WTC11 (cell line): ENCODE results near the gene RSPRY1. TPM values are rescaled to one million over a fixed set of nuclear protein-coding genes. Genes with fewer than 3 reads are reported as not detected.

Source experiments
- ATAC-seq: fragments of 200-7000 bp; cut with Tn5 transposase; 2 replicates; pipeline ENCODE4 v1.10.0; 2021; ENCODE audit warnings: mild to moderate bottlenecking, moderate library complexity
- CTCF ChIA-PET: fragments of 300-600 bp; sonication (Branson Sonifier 250); formaldehyde crosslinking; loops from one replicate; lab custom pipeline; 2021; ENCODE audit warnings: antibody characterized with exemption; lab: Charles Lee
- POLR2A ChIA-PET: fragments of 350-600 bp; sonication (Branson Sonifier 250); formaldehyde crosslinking; loops from one replicate; lab custom pipeline; 2021; ENCODE audit warnings: antibody characterized with exemption; lab: Charles Lee
- DNase-seq: peaks from one replicate; pipeline ENCODE4 v3.0.0; 2021; ENCODE audit warnings: low spot score
- H3K27ac Mint-ChIP-seq: 2 replicates; pipeline ENCODE4 v1.8.0; 2021; ENCODE audit warnings: mixed read lengths
- H3K27me3 Mint-ChIP-seq: 2 replicates; pipeline ENCODE4 v1.8.0; 2021; ENCODE audit warnings: low read depth, mild to moderate bottlenecking, moderate library complexity, mixed read lengths
- H3K36me3 Mint-ChIP-seq: 2 replicates; pipeline ENCODE4 v1.8.0; 2021; ENCODE audit warnings: mixed read lengths
- H3K4me1 Mint-ChIP-seq: 2 replicates; pipeline ENCODE4 v1.8.0; 2022; ENCODE audit warnings: mixed read lengths
- H3K4me3 Mint-ChIP-seq: 2 replicates; pipeline ENCODE4 v1.8.0; 2021; ENCODE audit warnings: mild to moderate bottlenecking, moderate library complexity, mixed read lengths
- H3K9me3 Mint-ChIP-seq: 2 replicates; pipeline ENCODE4 v1.8.0; 2021; ENCODE audit warnings: mixed read lengths
- CREM ChIP-seq: sonication (generic); formaldehyde crosslinking; IDR thresholded peaks from 2 replicates; pipeline ENCODE4 v1.8.1; 2022; ENCODE audit warnings: mild to moderate bottlenecking, missing genetic modification reagents, moderate library complexity
- EMX1 ChIP-seq: fragments of 250-450 bp; sonication (Bioruptor Pico); IDR thresholded peaks from 2 replicates; pipeline ENCODE4 v1.8.0; 2021; ENCODE audit warnings: mild to moderate bottlenecking
- GRHL2 ChIP-seq: fragments of 250-450 bp; sonication (Bioruptor Pico); IDR thresholded peaks from 2 replicates; pipeline ENCODE4 v1.8.0; 2022; ENCODE audit warnings: mild to moderate bottlenecking, moderate library complexity; ENCODE audit not compliant: insufficient replicate concordance, severe bottlenecking
- HMGA2 ChIP-seq: fragments of 250-450 bp; sonication (Bioruptor Pico); IDR thresholded peaks from 2 replicates; pipeline ENCODE4 v1.4.0; 2021; ENCODE audit warnings: mild to moderate bottlenecking, moderate library complexity
- NFATC4 ChIP-seq: fragments of 250-450 bp; sonication (Bioruptor Pico); IDR thresholded peaks from 2 replicates; pipeline ENCODE4 v1.9.0; 2021; ENCODE audit warnings: mild to moderate bottlenecking
- NR3C1 ChIP-seq: sonication (generic); formaldehyde crosslinking; conservative IDR thresholded peaks from 2 replicates; pipeline ENCODE4 v1.8.1; 2023; ENCODE audit warnings: low read depth, mild to moderate bottlenecking, missing genetic modification reagents
- OVOL2 ChIP-seq: fragments of 250-450 bp; sonication (Bioruptor Pico); IDR thresholded peaks from 2 replicates; pipeline ENCODE4 v1.9.0; 2021; ENCODE audit warnings: mild to moderate bottlenecking, borderline replicate concordance
- SMAD4 ChIP-seq: sonication (generic); formaldehyde crosslinking; IDR thresholded peaks from 2 replicates; pipeline ENCODE4 v1.8.0; 2022; ENCODE audit warnings: mild to moderate bottlenecking, missing genetic modification reagents
- TP53 ChIP-seq: sonication (generic); formaldehyde crosslinking; IDR thresholded peaks from 2 replicates; pipeline ENCODE4 v1.8.1; 2023; ENCODE audit warnings: mild to moderate bottlenecking, missing genetic modification reagents
- ZNF317 ChIP-seq: sonication (generic); formaldehyde crosslinking; IDR thresholded peaks from 2 replicates; pipeline ENCODE4 v1.8.1; 2023; ENCODE audit warnings: low read depth, mild to moderate bottlenecking, moderate library complexity, missing genetic modification reagents, borderline replicate concordance
- total RNA-seq: library from RNA; stranded (reverse); gene quantifications from 3 replicates; pipeline ENCODE4 v1.2.3, GENCODE V29; 2021
- TF ChIP-seq, protein P1 (sequence below): fragments of 200-600 bp; IDR thresholded peaks from 2 replicates; pipeline ENCODE4 v1.8.0; 2022; ENCODE audit warnings: antibody characterized with exemption
- TF ChIP-seq, protein P2 (sequence below): fragments of 250-450 bp; sonication (Bioruptor Pico); IDR thresholded peaks from 2 replicates; pipeline ENCODE4 v1.8.0; 2021; ENCODE audit warnings: mild to moderate bottlenecking
- TF ChIP-seq, protein P3 (sequence below): sonication (generic); formaldehyde crosslinking; IDR thresholded peaks from 2 replicates; pipeline ENCODE4 v1.8.1; 2022; ENCODE audit warnings: low read depth, mild to moderate bottlenecking, moderate library complexity, missing genetic modification reagents, borderline replicate concordance
- TF ChIP-seq, protein P4 (sequence below): fragments of 250-450 bp; sonication (Bioruptor Pico); IDR thresholded peaks from 2 replicates; pipeline ENCODE4 v2.1.2; 2022; ENCODE audit warnings: mild to moderate bottlenecking, moderate library complexity
- TF ChIP-seq, protein P5 (sequence below): sonication (generic); formaldehyde crosslinking; IDR thresholded peaks from 2 replicates; pipeline ENCODE4 v1.8.0; 2022; ENCODE audit warnings: mild to moderate bottlenecking, missing genetic modification reagents

RSPRY1 gene
- total RNA-seq, 1 experiment from 2014 or later, result 26.8 TPM

DNA sequence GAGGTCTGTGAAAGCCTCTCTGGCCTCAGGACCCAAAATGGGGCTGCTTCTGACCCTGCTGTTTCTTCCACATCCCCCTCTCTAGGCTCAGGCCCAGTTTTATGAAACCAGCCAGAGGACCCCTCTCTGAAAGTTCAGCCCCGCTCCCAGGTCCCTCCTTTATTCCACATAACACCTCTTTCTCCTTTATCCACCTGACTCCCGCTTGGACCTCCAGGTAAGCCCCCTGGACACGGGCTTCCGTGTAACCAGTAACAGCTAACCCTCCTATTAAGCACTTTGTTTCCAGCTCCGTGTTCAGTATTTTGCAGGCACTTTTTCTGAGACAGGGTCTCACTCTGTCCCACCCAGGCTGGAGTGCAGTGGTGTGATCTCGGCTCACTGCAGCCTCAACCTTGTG lies 37.6 kb upstream of the RSPRY1 start:
- CTCF ChIA-PET, result interaction anchor here (0.8 to 5.8 kb wide), 5 partner anchors 11 to 103 kb away, joined by 3 to 56 read pairs (median 4); partner anchors contain the start of gene CPNE2
- H3K27me3 Mint-ChIP-seq, result no peaks in the 10 kb centered on the region
- DNase-seq, result no peak
- peaks cover 67% of the 10 kb centered on the region for H3K4me1 Mint-ChIP-seq
- no peak overlapping the region for H3K4me3 Mint-ChIP-seq
- no peak for ATAC-seq
- H3K9me3 Mint-ChIP-seq, result no peaks in the 10 kb centered on the region
- H3K36me3 Mint-ChIP-seq, result peaks cover 14% of the 10 kb centered on the region
- H3K27ac Mint-ChIP-seq, result peak overlapping the region; percentile 81
- POLR2A ChIA-PET, result interaction anchor here (1.0 kb wide), 1 partner anchor 14 kb away, joined by 3 read pairs; no protein-coding TSS in a partner anchor
- TF ChIP-seq HMGA2 (no peak), SMAD4 (CRISPR knock-in tag) (no peak)
- TF ChIP-seq, protein P1, sequence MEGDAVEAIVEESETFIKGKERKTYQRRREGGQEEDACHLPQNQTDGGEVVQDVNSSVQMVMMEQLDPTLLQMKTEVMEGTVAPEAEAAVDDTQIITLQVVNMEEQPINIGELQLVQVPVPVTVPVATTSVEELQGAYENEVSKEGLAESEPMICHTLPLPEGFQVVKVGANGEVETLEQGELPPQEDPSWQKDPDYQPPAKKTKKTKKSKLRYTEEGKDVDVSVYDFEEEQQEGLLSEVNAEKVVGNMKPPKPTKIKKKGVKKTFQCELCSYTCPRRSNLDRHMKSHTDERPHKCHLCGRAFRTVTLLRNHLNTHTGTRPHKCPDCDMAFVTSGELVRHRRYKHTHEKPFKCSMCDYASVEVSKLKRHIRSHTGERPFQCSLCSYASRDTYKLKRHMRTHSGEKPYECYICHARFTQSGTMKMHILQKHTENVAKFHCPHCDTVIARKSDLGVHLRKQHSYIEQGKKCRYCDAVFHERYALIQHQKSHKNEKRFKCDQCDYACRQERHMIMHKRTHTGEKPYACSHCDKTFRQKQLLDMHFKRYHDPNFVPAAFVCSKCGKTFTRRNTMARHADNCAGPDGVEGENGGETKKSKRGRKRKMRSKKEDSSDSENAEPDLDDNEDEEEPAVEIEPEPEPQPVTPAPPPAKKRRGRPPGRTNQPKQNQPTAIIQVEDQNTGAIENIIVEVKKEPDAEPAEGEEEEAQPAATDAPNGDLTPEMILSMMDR, result no peak

DNA sequence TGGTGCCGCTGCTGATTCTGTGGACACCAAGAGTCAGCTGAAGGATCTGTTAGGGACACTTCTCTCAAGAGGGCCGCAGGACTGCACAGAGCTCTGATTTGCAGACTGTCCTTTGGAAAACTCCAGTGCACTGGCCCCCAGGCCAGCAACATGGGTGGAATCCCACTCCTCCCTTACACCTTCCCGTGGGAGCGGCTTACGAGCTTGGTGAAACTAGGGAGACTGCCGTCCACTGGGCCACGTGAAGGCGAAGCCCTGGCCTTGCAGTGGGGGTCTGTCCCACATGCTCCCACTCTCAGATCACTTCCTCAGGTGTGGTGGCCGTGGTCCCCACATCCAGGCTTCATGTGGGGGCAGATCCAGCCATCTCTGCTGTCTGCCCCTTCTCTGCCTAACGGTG lies 36.7 kb upstream of the RSPRY1 start:
- ATAC-seq (no peak), DNase-seq (no peak)
- TF ChIP-seq NFATC4 (CRISPR knock-in tag) (no peak), CREM (CRISPR knock-in tag) (no peak), EMX1 (no peak), OVOL2 (CRISPR knock-in tag) (no peak), TP53 (no peak), GRHL2 (CRISPR knock-in tag) (no peak), ZNF317 (CRISPR knock-in tag) (no peak), SMAD4 (CRISPR knock-in tag) (no peak), NR3C1 (CRISPR knock-in tag) (no peak)
- TF ChIP-seq, protein P2, sequence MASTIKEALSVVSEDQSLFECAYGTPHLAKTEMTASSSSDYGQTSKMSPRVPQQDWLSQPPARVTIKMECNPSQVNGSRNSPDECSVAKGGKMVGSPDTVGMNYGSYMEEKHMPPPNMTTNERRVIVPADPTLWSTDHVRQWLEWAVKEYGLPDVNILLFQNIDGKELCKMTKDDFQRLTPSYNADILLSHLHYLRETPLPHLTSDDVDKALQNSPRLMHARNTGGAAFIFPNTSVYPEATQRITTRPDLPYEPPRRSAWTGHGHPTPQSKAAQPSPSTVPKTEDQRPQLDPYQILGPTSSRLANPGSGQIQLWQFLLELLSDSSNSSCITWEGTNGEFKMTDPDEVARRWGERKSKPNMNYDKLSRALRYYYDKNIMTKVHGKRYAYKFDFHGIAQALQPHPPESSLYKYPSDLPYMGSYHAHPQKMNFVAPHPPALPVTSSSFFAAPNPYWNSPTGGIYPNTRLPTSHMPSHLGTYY (CRISPR knock-in tag), result no peak
- TF ChIP-seq, protein P3, sequence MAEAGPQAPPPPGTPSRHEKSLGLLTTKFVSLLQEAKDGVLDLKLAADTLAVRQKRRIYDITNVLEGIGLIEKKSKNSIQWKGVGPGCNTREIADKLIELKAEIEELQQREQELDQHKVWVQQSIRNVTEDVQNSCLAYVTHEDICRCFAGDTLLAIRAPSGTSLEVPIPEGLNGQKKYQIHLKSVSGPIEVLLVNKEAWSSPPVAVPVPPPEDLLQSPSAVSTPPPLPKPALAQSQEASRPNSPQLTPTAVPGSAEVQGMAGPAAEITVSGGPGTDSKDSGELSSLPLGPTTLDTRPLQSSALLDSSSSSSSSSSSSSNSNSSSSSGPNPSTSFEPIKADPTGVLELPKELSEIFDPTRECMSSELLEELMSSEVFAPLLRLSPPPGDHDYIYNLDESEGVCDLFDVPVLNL (CRISPR knock-in tag), result no peak
- TF ChIP-seq, protein P4, sequence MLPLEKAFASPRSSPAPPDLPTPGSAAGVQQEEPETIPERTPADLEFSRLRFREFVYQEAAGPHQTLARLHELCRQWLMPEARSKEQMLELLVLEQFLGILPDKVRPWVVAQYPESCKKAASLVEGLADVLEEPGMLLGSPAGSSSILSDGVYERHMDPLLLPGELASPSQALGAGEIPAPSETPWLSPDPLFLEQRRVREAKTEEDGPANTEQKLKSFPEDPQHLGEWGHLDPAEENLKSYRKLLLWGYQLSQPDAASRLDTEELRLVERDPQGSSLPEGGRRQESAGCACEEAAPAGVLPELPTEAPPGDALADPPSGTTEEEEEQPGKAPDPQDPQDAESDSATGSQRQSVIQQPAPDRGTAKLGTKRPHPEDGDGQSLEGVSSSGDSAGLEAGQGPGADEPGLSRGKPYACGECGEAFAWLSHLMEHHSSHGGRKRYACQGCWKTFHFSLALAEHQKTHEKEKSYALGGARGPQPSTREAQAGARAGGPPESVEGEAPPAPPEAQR (CRISPR knock-in tag), result no peak
- TF ChIP-seq, protein P5, sequence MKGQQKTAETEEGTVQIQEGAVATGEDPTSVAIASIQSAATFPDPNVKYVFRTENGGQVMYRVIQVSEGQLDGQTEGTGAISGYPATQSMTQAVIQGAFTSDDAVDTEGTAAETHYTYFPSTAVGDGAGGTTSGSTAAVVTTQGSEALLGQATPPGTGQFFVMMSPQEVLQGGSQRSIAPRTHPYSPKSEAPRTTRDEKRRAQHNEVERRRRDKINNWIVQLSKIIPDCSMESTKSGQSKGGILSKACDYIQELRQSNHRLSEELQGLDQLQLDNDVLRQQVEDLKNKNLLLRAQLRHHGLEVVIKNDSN (CRISPR knock-in tag), result no peak
- Mint-ChIP-seq H3K9me3 (no peaks in the 10 kb centered on the region), H3K4me3 (no peak overlapping the region), H3K27me3 (no peaks in the 10 kb centered on the region), H3K27ac (no peak overlapping the region; the same call in 1 of the 2 replicates), H3K4me1 (peaks cover 67% of the 10 kb centered on the region), H3K36me3 (peaks cover 23% of the 10 kb centered on the region)
- ChIA-PET POLR2A (interaction anchor here (1.0 kb wide), 1 partner anchor 15 kb away, joined by 3 read pairs; no protein-coding TSS in a partner anchor), CTCF (interaction anchor here (0.6 to 5.8 kb wide), 6 partner anchors 10 to 181 kb away, joined by 3 to 56 read pairs (median 4); partner anchors contain the start of gene CPNE2)
